ENCODE measurements around the gene VTI1A. TPM values are rescaled to one million over a fixed set of nuclear protein-coding genes. Genes with fewer than 3 reads are reported as not detected.

Gene VTI1A
- total and polyA plus RNA-seq, 2 of the 8 experiments (the other 6 are each of a cell fraction or from before 2014, with no cell fraction given) = 6.0 to 20.0 TPM

- Histone ChIP-seq H4K91ac (replicated peaks; ENCODE audit: insufficient read length, low read length) (no peak overlapping the region), H3K18ac (ENCODE audit: extremely low read depth, low read length) (no peak overlapping the region), H3K56ac (replicated peaks; ENCODE audit: insufficient read length, low read depth, low read length) (no peak overlapping the region), H3K9ac (replicated peaks in 1 of 4; ENCODE audit: extremely low read depth in 1 of 4, low read depth in 3 of 4, low read length in 3 of 4) (no peak overlapping the region), H2AK5ac (ENCODE audit: low read depth, low read length) (no peak overlapping the region), H3K4me1 (replicated peaks in 1 of 4; ENCODE audit: control insufficient read depth in 3 of 4, insufficient read depth in 4 of 4, low read length in 3 of 4) (no peaks in the 10 kb centered on the region), H2BK12ac (ENCODE audit: low read depth, low read length) (no peak overlapping the region), H3K4me3 (ENCODE audit: extremely low read depth in 1 of 4, insufficient read depth in 2 of 4, low read depth in 3 of 4, low read length in 4 of 4) (no peak overlapping the region), H2BK120ac (replicated peaks; ENCODE audit: low read depth, low read length) (no peak overlapping the region), H2BK20ac (ENCODE audit: low read length) (no peak overlapping the region), H3K79me2 (ENCODE audit: control insufficient read depth in 1 of 2, insufficient read depth in 2 of 2, low read length in 2 of 2) (no peaks in the 10 kb centered on the region), H3K4ac (replicated peaks; ENCODE audit: insufficient read length, low read depth, low read length) (no peak overlapping the region), H2BK15ac (ENCODE audit: low read length) (no peak overlapping the region), H3K23ac (ENCODE audit: insufficient read length) (no peak overlapping the region), H3K9me3 (ENCODE audit: insufficient read depth in 2 of 2, low read depth in 1 of 2, low read length in 1 of 2) (no peaks in the 10 kb centered on the region), H4K5ac (ENCODE audit: insufficient read length, low read depth, low read length) (no peak overlapping the region), H3K14ac (ENCODE audit: insufficient read length) (no peak overlapping the region), H3K36me3 (ENCODE audit: control insufficient read depth in 2 of 4, insufficient read depth in 4 of 4, low read length in 3 of 4) (peaks cover 4 to 43% (median 23%) of the 10 kb centered on the region in 4 experiments; a peak in 7 of 8 replicates), H4K8ac (ENCODE audit: extremely low read depth, insufficient read depth, low read length) (no peak overlapping the region), H2BK5ac (ENCODE audit: low read depth, low read length) (no peak overlapping the region), H3K27me3 (replicated peaks in 1 of 4; ENCODE audit: control insufficient read depth in 3 of 4, extremely low read depth in 1 of 4, insufficient read depth in 3 of 4, low read length in 3 of 4) (no peaks in the 10 kb centered on the region), H3K79me1 (ENCODE audit: low read depth, low read length) (no peaks in the 10 kb centered on the region), H3K23me2 (ENCODE audit: low read depth, low read length) (no peaks in the 10 kb centered on the region), H3K4me2 (ENCODE audit: insufficient read depth in 1 of 2, low read depth in 2 of 2, low read length in 2 of 2) (no peak overlapping the region), H4K20me1 (replicated peaks in 1 of 2; ENCODE audit: control insufficient read depth in 1 of 2, insufficient read depth in 2 of 2, low read length in 2 of 2) (peaks cover 2% of the 10 kb centered on the region in 2 experiments), H2AFZ (ENCODE audit: low read length) (no peak overlapping the region), H3K27ac (ENCODE audit: low read depth, low read length) (no peak overlapping the region)
- POLR2A ChIA-PET (ENCODE audit: partially characterized antibody) = interaction anchor here (1.4 kb wide), 1 partner anchor 9 kb away, joined by 3 read pairs; no protein-coding TSS in a partner anchor
- CTCF ChIA-PET (ENCODE audit: partially characterized antibody) = interaction anchor here (0.8 kb wide), 1 partner anchor 14 kb away, joined by 3 read pairs; no protein-coding TSS in a partner anchor
- no peak for FAIRE-seq
- WGBS, 2 experiments (ENCODE audit: extremely low coverage in 1 of 2, insufficient coverage in 1 of 2, insufficient read length in 1 of 2, insufficient replicate concordance in 2 of 2, low coverage in 1 of 2, low lambda C conversion rate in 2 of 2, missing lambda C conversion rate in 1 of 2) = 89% methylated on average over 14 of the region's 15 CpGs; no CpG with 5 or more reads in 1 of the 2 experiments
- DNase-seq (ENCODE audit: low read depth in 1 of 2, low spot score in 2 of 2) = no peak
- TF ChIP-seq ZNF274 (IDR thresholded peaks at IDR 0.05; ENCODE audit: borderline replicate concordance, extremely low read depth, low read length) (no peak), TBP (IDR thresholded peaks at IDR 0.05; ENCODE audit: low read depth, low read length) (no peak), EP300 (IDR thresholded peaks at IDR 0.05; ENCODE audit: borderline replicate concordance in 1 of 2, low read depth in 2 of 2, low read length in 2 of 2) (no peak), SIX5 (IDR thresholded peaks at IDR 0.05; ENCODE audit: low read depth, low read length) (no peak), MAFK (IDR thresholded peaks at IDR 0.05; ENCODE audit: low read depth, low read length) (no peak), SIN3A (conservative IDR thresholded peaks at IDR 0.05 in 1 of 2, IDR thresholded peaks at IDR 0.05 in 1 of 2; ENCODE audit: low read depth in 1 of 2, low read length in 2 of 2) (no peak), RAD21 (IDR thresholded peaks at IDR 0.05 in 1 of 2, conservative IDR thresholded peaks at IDR 0.05 in 1 of 2; ENCODE audit: low read depth in 2 of 2, low read length in 2 of 2) (no peak), RNF2 (IDR thresholded peaks at IDR 0.05; ENCODE audit: borderline replicate concordance, low read depth, low read length, missing control alignments, poor library complexity, severe bottlenecking) (no peak), CEBPB (IDR thresholded peaks at IDR 0.05; ENCODE audit: low read depth, low read length) (no peak), ATF2 (IDR thresholded peaks at IDR 0.05; ENCODE audit: low read length) (no peak)
These were observed 17.3 kb upstream of the VTI1A start for GRCh38 chr10:112429654-112430230.
